Measurements from ENCODE around the gene ELP4. TPM values are rescaled to one million over a fixed set of nuclear protein-coding genes. Genes with fewer than 3 reads are reported as not detected.

ELP4 gene
- total RNA-seq, 1 donor from 2014 or later = 16.7 TPM

GRCh38 chr11:31788085-31788484 is 278.5 kb downstream of the ELP4 start:
- no peak overlapping the region for H3K4me3 ChIP-seq (ENCODE audit: low read depth, low read length)
- TF ChIP-seq, protein P1, sequence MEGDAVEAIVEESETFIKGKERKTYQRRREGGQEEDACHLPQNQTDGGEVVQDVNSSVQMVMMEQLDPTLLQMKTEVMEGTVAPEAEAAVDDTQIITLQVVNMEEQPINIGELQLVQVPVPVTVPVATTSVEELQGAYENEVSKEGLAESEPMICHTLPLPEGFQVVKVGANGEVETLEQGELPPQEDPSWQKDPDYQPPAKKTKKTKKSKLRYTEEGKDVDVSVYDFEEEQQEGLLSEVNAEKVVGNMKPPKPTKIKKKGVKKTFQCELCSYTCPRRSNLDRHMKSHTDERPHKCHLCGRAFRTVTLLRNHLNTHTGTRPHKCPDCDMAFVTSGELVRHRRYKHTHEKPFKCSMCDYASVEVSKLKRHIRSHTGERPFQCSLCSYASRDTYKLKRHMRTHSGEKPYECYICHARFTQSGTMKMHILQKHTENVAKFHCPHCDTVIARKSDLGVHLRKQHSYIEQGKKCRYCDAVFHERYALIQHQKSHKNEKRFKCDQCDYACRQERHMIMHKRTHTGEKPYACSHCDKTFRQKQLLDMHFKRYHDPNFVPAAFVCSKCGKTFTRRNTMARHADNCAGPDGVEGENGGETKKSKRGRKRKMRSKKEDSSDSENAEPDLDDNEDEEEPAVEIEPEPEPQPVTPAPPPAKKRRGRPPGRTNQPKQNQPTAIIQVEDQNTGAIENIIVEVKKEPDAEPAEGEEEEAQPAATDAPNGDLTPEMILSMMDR (conservative IDR thresholded peaks at IDR 0.05; ENCODE audit: low read depth, low read length) = no peak
- no peak for DNase-seq (ENCODE audit: low read depth)

- TF ChIP-seq, protein P1 (conservative IDR thresholded peaks at IDR 0.05; ENCODE audit: low read depth, low read length) = no peak
- no peak overlapping the region for H3K4me3 ChIP-seq (ENCODE audit: low read depth, low read length)
- DNase-seq (ENCODE audit: low read depth) = no peak
Measured at GRCh38 chr11:31790649-31791048, 281.1 kb downstream of the ELP4 start.

DNA sequence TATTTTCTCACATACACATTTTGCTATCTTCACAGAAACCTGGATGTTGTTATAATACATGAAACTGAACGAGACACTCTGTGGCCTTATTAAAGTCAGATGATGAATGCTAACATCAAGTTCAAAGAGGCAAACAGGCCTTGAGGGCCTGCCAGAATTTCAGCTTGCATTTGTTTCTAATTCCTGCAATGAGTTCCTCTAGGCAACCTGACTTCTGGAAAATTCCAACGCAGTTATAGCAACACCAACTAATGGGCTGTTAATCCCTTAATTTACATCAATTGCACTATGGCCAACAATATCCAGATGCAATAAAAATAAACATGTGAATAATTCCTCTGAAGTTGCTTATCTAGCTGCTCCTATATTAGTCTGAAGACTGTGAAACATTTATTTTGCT is 282.5 kb downstream of the ELP4 start:
- no peak for DNase-seq (ENCODE audit: low read depth)
- TF ChIP-seq, protein P1 (conservative IDR thresholded peaks at IDR 0.05; ENCODE audit: low read depth, low read length) = no peak
- no peak overlapping the region for H3K4me3 ChIP-seq (ENCODE audit: low read depth, low read length)

DNA sequence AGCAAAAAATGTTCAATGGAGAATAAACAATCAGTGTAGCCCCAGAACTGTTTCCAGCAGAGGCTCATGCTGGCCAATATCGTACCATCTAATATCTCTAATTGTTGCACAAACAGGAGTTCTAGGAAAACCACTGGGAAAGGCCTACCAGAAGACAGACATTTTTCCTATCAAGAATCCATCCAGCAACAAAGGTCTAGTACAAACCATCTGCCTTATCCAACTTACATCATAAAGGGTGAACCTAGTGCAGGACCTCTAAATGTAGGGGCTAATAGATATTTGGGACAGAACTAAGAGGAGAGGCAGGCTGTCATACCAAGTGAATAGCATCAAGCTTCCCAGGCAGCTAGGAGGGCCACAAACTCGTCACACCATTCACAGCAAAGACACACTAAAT is 282.9 kb downstream of the ELP4 start:
- H3K4me3 ChIP-seq (ENCODE audit: low read depth, low read length) = no peak overlapping the region
- TF ChIP-seq, protein P1 (conservative IDR thresholded peaks at IDR 0.05; ENCODE audit: low read depth, low read length) = no peak
- DNase-seq (ENCODE audit: low read depth) = no peak

DNA sequence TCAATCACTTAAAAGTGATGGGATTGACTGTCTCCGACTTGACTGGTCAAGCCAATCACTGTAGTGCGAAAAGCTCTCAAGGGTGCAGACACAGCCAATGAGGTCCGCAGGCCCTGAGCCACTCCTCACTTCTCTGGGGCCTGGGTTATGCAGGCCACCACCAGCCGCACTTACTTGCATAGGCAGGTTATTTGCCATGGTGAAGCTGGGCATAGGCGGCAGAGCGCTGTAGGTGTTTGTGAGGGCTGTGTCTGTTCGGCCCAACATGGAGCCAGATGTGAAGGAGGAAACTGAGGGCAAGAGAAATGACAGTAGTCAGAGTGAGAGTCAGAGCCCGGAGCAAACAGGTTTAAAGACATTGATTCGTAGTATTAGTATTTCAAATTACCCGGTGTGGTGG is 283.7 kb downstream of the ELP4 start:
- no peak for DNase-seq (ENCODE audit: low read depth)
- TF ChIP-seq, protein P1 (conservative IDR thresholded peaks at IDR 0.05; ENCODE audit: low read depth, low read length) = no peak
- no peak overlapping the region for H3K4me3 ChIP-seq (ENCODE audit: low read depth, low read length)

- H3K4me3 ChIP-seq (ENCODE audit: low read depth, low read length) = no peak overlapping the region
- no peak for DNase-seq (ENCODE audit: low read depth)
- TF ChIP-seq, protein P1 (conservative IDR thresholded peaks at IDR 0.05; ENCODE audit: low read depth, low read length) = no peak
Measured at GRCh38 chr11:31794548-31794947, 285.0 kb downstream of the ELP4 start.

DNA sequence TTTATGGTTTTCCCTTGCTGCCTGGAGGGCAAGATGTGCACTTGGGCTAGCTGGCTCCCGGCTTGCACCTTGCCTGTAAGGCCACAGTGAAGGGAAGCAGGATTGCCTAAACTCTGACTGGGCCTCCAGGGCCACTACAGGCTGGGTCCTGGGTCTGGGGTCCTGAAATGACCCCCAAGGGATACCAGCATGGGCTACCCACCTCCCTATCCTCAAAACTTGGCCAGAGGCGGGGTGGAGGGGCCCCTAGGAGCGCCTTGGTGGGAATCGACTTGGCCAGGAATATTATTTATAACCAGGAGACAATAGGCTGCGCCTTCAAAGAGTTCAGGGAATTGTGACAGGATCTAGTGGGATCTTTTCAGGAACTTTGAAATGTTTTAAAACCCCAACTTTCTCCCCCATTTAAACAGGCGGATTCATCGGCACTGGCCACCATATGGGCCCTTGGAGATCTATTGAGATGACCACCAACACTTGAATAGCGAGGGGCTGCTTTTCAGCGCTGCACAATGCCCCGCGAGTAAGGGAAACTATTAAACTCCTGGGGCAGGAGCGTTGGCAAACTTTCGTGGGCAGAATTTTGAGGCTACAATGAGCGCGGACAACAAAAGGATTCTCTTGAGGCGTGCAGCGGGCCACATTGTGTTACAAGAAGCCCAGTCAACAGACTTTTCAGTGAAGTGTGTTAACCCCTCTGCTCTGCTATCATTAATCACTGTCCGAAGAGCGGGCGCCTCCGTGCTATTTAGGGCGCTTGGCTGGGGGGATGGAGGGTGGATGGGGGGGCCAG is 286.3 kb downstream of the ELP4 start:
- DNase-seq (ENCODE audit: low read depth) = no peak
- TF ChIP-seq, protein P1 (conservative IDR thresholded peaks at IDR 0.05; ENCODE audit: low read depth, low read length) = no peak
- no peak overlapping the region for H3K4me3 ChIP-seq (ENCODE audit: low read depth, low read length)

Data from epithelial cell of proximal tubule (primary cell).